ENCODE measurements around the gene VSIG2.

GRCh38 chr11:124725719-124726105 is 26.3 kb downstream of the VSIG2 start:
- TF ChIP-seq CTCF (IDR thresholded peaks at IDR 0.05; ENCODE audit: borderline replicate concordance, extremely low read depth, low read length, poor library complexity, severe bottlenecking) (no peak), EZH2 (IDR thresholded peaks at IDR 0.05; ENCODE audit: borderline replicate concordance, low read depth, low read length, severe bottlenecking) (no peak)

All from DND-41 (cell line).